HEK293 (cell line): Measurements from ENCODE around the gene RPL39.

Source experiments
- FEZF1 ChIP-seq: fragments of 450-650 bp; formaldehyde crosslinking; IDR thresholded peaks from 2 replicates; pipeline ENCODE4 v1.5.1; 2016; ENCODE audit warnings: missing biosample characterization, missing genetic modification characterization
- GLI2 ChIP-seq: fragments of 450-650 bp; formaldehyde crosslinking; IDR thresholded peaks from 2 replicates; pipeline ENCODE4; 2017; ENCODE audit warnings: missing biosample characterization, missing genetic modification characterization, low read depth, borderline replicate concordance
- KLF9 ChIP-seq: fragments of 450-650 bp; formaldehyde crosslinking; IDR thresholded peaks from 2 replicates; pipeline ENCODE4 v1.5.1; 2016; ENCODE audit warnings: missing biosample characterization, missing genetic modification characterization, low read depth
- PRDM10 ChIP-seq: fragments of 450-650 bp; formaldehyde crosslinking; IDR thresholded peaks from 2 replicates; pipeline ENCODE4 v1.5.1; 2016; ENCODE audit warnings: missing biosample characterization, missing genetic modification characterization
- ZBTB11 ChIP-seq: fragments of 450-650 bp; formaldehyde crosslinking; conservative IDR thresholded peaks from 2 replicates; pipeline ENCODE4 v1.5.1; 2016; ENCODE audit warnings: low read depth, missing biosample characterization, missing genetic modification characterization
- ZBTB21 ChIP-seq: fragments of 450-650 bp; formaldehyde crosslinking; IDR thresholded peaks from 2 replicates; pipeline ENCODE4 v1.5.1; 2017; ENCODE audit warnings: missing biosample characterization, missing genetic modification characterization
- ZBTB26 ChIP-seq: fragments of 450-650 bp; formaldehyde crosslinking; optimal IDR thresholded peaks from 2 replicates; pipeline ENCODE3; 2016; ENCODE audit warnings: missing biosample characterization, mild to moderate bottlenecking, missing genetic modification characterization
- ZNF148 ChIP-seq: fragments of 450-650 bp; formaldehyde crosslinking; IDR thresholded peaks from 2 replicates; pipeline ENCODE4 v1.5.0; 2017; ENCODE audit warnings: missing biosample characterization, missing genetic modification characterization, borderline replicate concordance
- ZNF16 ChIP-seq: fragments of 450-650 bp; formaldehyde crosslinking; IDR thresholded peaks from 2 replicates; pipeline ENCODE4 v1.5.1; 2016; ENCODE audit warnings: low read depth, missing biosample characterization, missing genetic modification characterization
- ZNF18 ChIP-seq: fragments of 450-650 bp; formaldehyde crosslinking; IDR thresholded peaks from 2 replicates; pipeline ENCODE4 v1.5.1; 2016; ENCODE audit warnings: missing biosample characterization, missing genetic modification characterization
- ZNF223 ChIP-seq: fragments of 450-650 bp; formaldehyde crosslinking; IDR thresholded peaks from 2 replicates; pipeline ENCODE4 v1.5.1; 2016; ENCODE audit warnings: missing biosample characterization, missing genetic modification characterization
- ZNF350 ChIP-seq: fragments of 450-650 bp; formaldehyde crosslinking; IDR thresholded peaks from 2 replicates; pipeline ENCODE4 v1.5.0; 2017; ENCODE audit warnings: missing biosample characterization, mild to moderate bottlenecking, missing genetic modification characterization
- ZNF416 ChIP-seq: fragments of 450-650 bp; formaldehyde crosslinking; IDR thresholded peaks from 2 replicates; pipeline ENCODE4 v1.5.1; 2016; ENCODE audit warnings: missing biosample characterization, missing genetic modification characterization
- ZNF510 ChIP-seq: fragments of 450-650 bp; formaldehyde crosslinking; IDR thresholded peaks from 2 replicates; pipeline ENCODE4 v1.5.1; 2018; ENCODE audit warnings: mild to moderate bottlenecking, missing genetic modification characterization, missing biosample characterization; ENCODE audit not compliant: insufficient replicate concordance
- ZNF514 ChIP-seq: fragments of 450-650 bp; formaldehyde crosslinking; IDR thresholded peaks from 2 replicates; pipeline ENCODE4 v1.5.1; 2016; ENCODE audit warnings: missing biosample characterization, missing genetic modification characterization
- ZNF548 ChIP-seq: fragments of 450-650 bp; formaldehyde crosslinking; IDR thresholded peaks from 2 replicates; pipeline ENCODE4 v1.5.1; 2016; ENCODE audit warnings: missing biosample characterization, missing genetic modification characterization
- ZNF580 ChIP-seq: fragments of 450-650 bp; formaldehyde crosslinking; IDR thresholded peaks from 2 replicates; pipeline ENCODE4 v1.5.1; 2016; ENCODE audit warnings: missing biosample characterization, missing genetic modification characterization
- ZNF791 ChIP-seq: fragments of 450-650 bp; formaldehyde crosslinking; IDR thresholded peaks from 2 replicates; pipeline ENCODE4 v1.5.1; 2016; ENCODE audit warnings: missing biosample characterization, missing genetic modification characterization
- ZSCAN30 ChIP-seq: fragments of 450-650 bp; IDR thresholded peaks from 2 replicates; pipeline ENCODE4 v1.5.1; 2018; ENCODE audit warnings: missing biosample characterization, mild to moderate bottlenecking, missing genetic modification characterization, moderate library complexity

RPL39 gene

GRCh38 chrX:119757979-119758730 is 33.3 kb downstream of the RPL39 start, which contains the start of gene SOWAHD (continued):
- TF ChIP-seq ZNF416 (tag by site-specific recombination) (no peak), PRDM10 (tag by site-specific recombination) (peak; percentile 94), KLF9 (tag by site-specific recombination) (peak; percentile 64), ZBTB11 (tag by site-specific recombination) (no peak; the same call in 1 of the 2 replicates), ZBTB21 (tag by site-specific recombination) (no peak), ZSCAN30 (tag by site-specific recombination) (no peak), ZNF350 (tag by site-specific recombination) (no peak), ZNF16 (tag by site-specific recombination) (no peak), ZNF18 (tag by site-specific recombination) (no peak), ZNF791 (tag by site-specific recombination) (no peak), FEZF1 (tag by site-specific recombination) (no peak), ZNF148 (tag by site-specific recombination) (no peak), ZNF580 (no peak), ZNF510 (tag by site-specific recombination) (no peak), ZNF514 (no peak), ZBTB26 (tag by site-specific recombination) (peak; percentile 76), ZNF548 (tag by site-specific recombination) (no peak), ZNF223 (tag by site-specific recombination) (no peak), GLI2 (tag by site-specific recombination) (no peak)
- TF ChIP-seq, all 188 proteins: peak for 32
